Peyer's patch (tissue), 4 donors: Measurements from ENCODE around the gene ZNF385D. TPM values are rescaled to one million over a fixed set of nuclear protein-coding genes. Genes with fewer than 3 reads are reported as not detected.

Source experiments
- DNase-seq, 3 donors: peaks; one replicate each; pipeline ENCODE4 v3.0.0-alpha.2; 2017 to 2019
- H3K27ac ChIP-seq, 4 donors: fragments of 200-600 bp; sonication (generic); one replicate each; pipeline ENCODE4 v1.5.1; 2016 to 2019
- H3K27me3 ChIP-seq, 2 donors: fragments of 200-600 bp; sonication (generic); one replicate each; pipeline ENCODE4 v1.5.1; 2019
- H3K36me3 ChIP-seq, 3 donors: fragments of 200-600 bp; sonication (generic); one replicate each; pipeline ENCODE4 v1.5.1; 2016 to 2019
- H3K4me1 ChIP-seq, 4 donors: fragments of 200-600 bp; sonication (generic); one replicate each; pipeline ENCODE4 v1.5.1; 2016 to 2019
- H3K4me3 ChIP-seq, 4 donors: fragments of 200-600 bp; sonication (generic); 1 replicate in 3 of 4; 2 replicates in 1 of 4; pipeline ENCODE4 v1.5.1; 2016 to 2019; ENCODE audit warnings: mild to moderate bottlenecking in 1 of 4
- H3K9me3 ChIP-seq, 4 donors: fragments of 200-600 bp; sonication (generic); one replicate each; pipeline ENCODE4 v1.5.1; 2016 to 2019; ENCODE audit warnings: mild to moderate bottlenecking in 1 of 4
- CTCF ChIP-seq, 6 experiments: fragments of 450-650 bp in 4 of 6; fragments of 200-600 bp in 2 of 6; sonication (generic) in 1 of 6; IDR thresholded peaks; one replicate each; pipeline ENCODE4 v1.5.1; 2017 to 2019; ENCODE audit warnings: antibody characterized with exemption in 6 of 6, mild to moderate bottlenecking in 3 of 6, moderate library complexity in 1 of 6
- POLR2A ChIP-seq, 2 donors: fragments of 450-650 bp; IDR thresholded peaks; one replicate each; pipeline ENCODE4 v1.5.1; 2017; ENCODE audit warnings: antibody characterized with exemption in 2 of 2, mild to moderate bottlenecking in 2 of 2, moderate library complexity in 2 of 2
- total RNA-seq, 4 donors: library from RNA; depleted of rRNA; stranded (reverse); fragments of >200 nt; gene quantifications; one replicate each; pipeline ENCODE4 v1.1.0, GENCODE V29; 2016

The ZNF385D gene
- total RNA-seq, 4 donors from 2014 or later = 1.1 to 3.3 (median 1.8) TPM

GRCh38 chr3:21718943-21719591 is 31.9 kb downstream of the ZNF385D start:
- Histone ChIP-seq H3K27ac (no peak overlapping the region), H3K4me3 (no peak overlapping the region), H3K4me1 (no peaks in the 10 kb centered on the region), H3K36me3 (no peaks in the 10 kb centered on the region), H3K9me3 (peaks cover 0 to 2% (median 0%) of the 10 kb centered on the region in 4 donors), H3K27me3 (no peaks in the 10 kb centered on the region)
- no peak for DNase-seq
- TF ChIP-seq POLR2A (IDR thresholded peaks at IDR 0.05) (no peak), CTCF (IDR thresholded peaks at IDR 0.05) (no peak)

DNA sequence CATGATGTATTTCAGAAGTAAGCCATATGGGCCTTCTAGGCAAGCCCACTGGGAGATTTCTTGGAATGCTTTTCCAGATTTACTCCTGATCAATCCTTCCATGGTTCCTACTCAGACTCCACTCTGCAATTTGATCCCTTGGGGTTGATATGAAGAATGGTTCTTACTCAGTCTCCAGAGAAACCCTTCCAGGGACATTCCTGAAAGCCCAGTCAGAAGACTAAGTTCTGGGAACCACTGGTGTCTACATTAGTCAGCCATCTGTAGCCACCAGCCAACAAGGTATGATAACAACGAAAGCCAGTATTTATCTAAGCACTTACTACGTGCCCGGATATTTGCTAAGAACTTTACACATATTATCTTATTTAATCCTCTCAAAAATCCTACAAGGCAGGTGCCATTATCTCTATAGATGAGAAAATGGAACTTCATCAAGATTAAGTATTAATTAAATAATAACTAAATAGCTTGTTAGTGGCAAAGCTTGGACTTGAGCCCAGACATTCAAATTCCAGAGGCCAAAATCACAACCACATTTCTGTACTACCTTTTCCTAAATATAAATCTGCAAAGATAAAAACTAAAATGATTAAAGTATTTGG is 32.7 kb downstream of the ZNF385D start:
- Histone ChIP-seq H3K27me3 (no peaks in the 10 kb centered on the region), H3K9me3 (peaks cover 0 to 2% (median 0%) of the 10 kb centered on the region in 4 donors), H3K4me1 (no peaks in the 10 kb centered on the region), H3K36me3 (no peaks in the 10 kb centered on the region), H3K27ac (no peak overlapping the region), H3K4me3 (no peak overlapping the region)
- no peak for TF ChIP-seq POLR2A (IDR thresholded peaks at IDR 0.05)
- no peak for TF ChIP-seq CTCF (IDR thresholded peaks at IDR 0.05)
- no peak for DNase-seq

DNA sequence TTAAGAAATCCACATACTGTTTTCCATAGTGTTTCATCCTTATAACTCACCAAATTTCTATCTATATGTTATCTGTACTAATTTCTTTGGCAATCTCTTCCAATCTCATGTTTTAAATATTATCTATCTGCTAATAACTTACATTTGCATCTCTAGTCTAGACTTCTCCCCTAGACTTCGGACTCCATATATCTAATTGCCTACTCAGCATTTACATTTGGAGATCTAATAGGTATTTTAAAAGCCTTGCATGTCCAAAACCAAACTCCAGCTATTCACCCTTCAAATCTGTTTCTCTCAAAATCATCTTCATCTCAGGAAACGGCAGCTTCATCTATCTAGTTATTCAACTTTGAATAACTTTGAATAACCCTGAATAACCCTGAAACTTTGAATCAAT is 35.3 kb downstream of the ZNF385D start:
- Histone ChIP-seq H3K4me1 (no peaks in the 10 kb centered on the region), H3K4me3 (no peak overlapping the region), H3K27me3 (no peaks in the 10 kb centered on the region), H3K36me3 (no peaks in the 10 kb centered on the region), H3K9me3 (peaks cover 0 to 2% (median 0%) of the 10 kb centered on the region in 4 donors), H3K27ac (no peak overlapping the region)
- no peak for TF ChIP-seq POLR2A (IDR thresholded peaks at IDR 0.05)
- TF ChIP-seq CTCF (IDR thresholded peaks at IDR 0.05) = no peak
- no peak for DNase-seq

DNA sequence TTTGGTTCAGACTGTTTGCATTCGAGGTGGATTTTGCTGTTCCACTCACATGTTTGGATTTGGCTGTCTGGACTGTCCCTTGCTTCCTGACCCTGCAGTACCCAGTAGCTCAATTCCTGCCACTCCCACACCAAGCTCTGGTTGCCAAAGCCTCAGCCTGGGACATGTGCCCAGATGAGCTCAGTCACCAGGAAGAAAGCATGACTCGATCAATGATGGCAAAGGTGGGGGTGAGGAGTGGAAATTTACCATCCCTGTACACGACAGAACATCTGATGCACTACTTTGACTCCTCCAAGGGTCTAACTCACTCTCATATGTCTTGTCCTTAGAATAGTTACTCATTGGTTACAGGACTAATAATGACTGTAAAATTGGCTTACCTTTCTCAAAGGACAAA is 45.2 kb downstream of the ZNF385D start:
- no peak for DNase-seq
- TF ChIP-seq POLR2A (IDR thresholded peaks at IDR 0.05) (no peak), CTCF (IDR thresholded peaks at IDR 0.05) (no peak)
- Histone ChIP-seq H3K27me3 (no peaks in the 10 kb centered on the region), H3K9me3 (no peaks in the 10 kb centered on the region), H3K36me3 (no peaks in the 10 kb centered on the region), H3K4me3 (no peak overlapping the region), H3K4me1 (no peaks in the 10 kb centered on the region), H3K27ac (no peak overlapping the region)

DNA sequence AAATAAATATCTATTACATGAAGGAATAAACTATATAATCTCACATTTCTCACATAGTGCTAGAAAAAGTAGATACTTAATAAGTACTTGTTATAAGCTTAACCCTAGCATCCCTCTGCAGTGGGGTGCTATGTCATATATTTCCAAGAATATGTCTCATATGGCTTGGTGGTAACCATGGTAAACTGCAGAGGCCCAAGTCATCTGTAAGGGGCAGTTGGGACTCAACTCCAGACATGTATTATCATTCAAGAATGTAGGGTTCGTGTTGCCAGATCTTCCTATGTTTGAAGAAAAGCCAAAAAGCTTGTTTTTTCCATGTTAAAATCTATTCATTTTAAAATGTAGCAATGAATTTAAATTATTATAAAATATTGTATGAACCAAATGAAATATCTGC is 46.2 kb downstream of the ZNF385D start:
- no peak overlapping the region for H3K4me3 ChIP-seq
- no peaks in the 10 kb centered on the region for H3K9me3 ChIP-seq
- no peaks in the 10 kb centered on the region for H3K27me3 ChIP-seq
- H3K36me3 ChIP-seq = no peaks in the 10 kb centered on the region
- no peaks in the 10 kb centered on the region for H3K4me1 ChIP-seq
- TF ChIP-seq CTCF (IDR thresholded peaks at IDR 0.05) (no peak), POLR2A (IDR thresholded peaks at IDR 0.05) (no peak)
- DNase-seq = no peak
- H3K27ac ChIP-seq = no peak overlapping the region
